T47D (cell line): Measurements from ENCODE around the gene XPO5.
"Not testable (repeated sequence)": the region's sequence is repeated elsewhere in the genome, so short reads cannot be mapped to it uniquely, and the experiment has no call there.

Experiments used
- DNase-seq, 2 experiments: peaks; one replicate each; pipeline versions ENCODE4 v3.0.0 to v3.0.0-alpha.2; 2011 to 2012; ENCODE audit warnings: low read depth in 1 of 2, low spot score in 1 of 2
- JUND ChIP-seq: IDR thresholded peaks from 2 replicates; pipeline ENCODE4 v1.6.1; 2012; ENCODE audit warnings: low read depth
- in situ Hi-C: cut with HindIII; loops from 2 replicates; pipeline ENCODE4 v1.10.0; 2016; ENCODE audit warnings: low sequenced_read_pairs, low pct_unique_long_range_greater_than_20kb

XPO5 gene

GRCh38 chr6:43609402-43609801, 33.6 kb upstream of the XPO5 start:
- in situ Hi-C loops, result no loop called here
- TF ChIP-seq JUND, result no peak
- no peak for DNase-seq

DNA sequence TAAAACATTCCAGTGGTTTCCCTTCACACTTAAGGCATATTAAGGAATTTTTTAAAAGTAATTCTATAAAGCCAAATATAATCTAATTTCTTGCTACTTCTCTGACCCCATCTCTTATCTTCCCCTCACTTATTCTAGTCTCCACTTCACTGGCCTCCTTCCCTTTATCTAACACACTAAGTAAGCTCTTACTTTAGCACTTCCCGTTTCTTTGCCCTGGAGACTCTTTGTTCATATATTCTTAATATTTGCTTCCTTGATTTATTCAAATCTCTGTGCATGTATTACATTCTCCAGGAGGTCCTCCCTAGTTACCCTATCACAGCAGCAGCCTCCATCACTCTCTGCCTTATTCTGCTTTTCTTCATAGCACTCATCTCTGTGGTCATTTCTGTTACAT, 33.0 kb upstream of the XPO5 start:
- in situ Hi-C loops, result no loop called here
- no peak for TF ChIP-seq JUND
- DNase-seq, result no peak

GRCh38 chr6:43608310-43608763, 32.5 kb upstream of the XPO5 start:
- DNase-seq, result peak; percentile 21 to 70
- no peak for TF ChIP-seq JUND
- in situ Hi-C loops, result no loop called here

- no peak for DNase-seq
- in situ Hi-C loops, result no loop called here
- TF ChIP-seq JUND, result no peak
These were observed 30.2 kb upstream of the XPO5 start for GRCh38 chr6:43606019-43606418.

DNA sequence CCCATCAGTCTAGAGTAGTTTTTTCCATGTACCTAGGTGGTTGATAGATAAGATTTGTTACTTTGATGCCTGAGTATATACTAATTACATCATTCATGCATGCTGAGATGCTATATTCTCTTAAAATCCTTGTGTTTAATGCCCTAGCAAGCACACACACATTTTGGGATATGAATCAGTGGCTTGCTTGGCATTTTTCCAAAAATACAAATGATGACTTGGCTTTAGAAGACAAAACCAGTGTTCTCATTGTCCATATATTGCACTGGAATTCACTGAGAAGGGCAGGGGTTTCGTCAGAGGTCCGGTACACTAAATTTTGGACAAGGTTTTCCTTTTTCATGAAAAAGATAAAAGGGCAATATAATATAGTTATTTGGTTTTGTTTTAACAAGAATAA, 28.3 kb upstream of the XPO5 start:
- no peak for DNase-seq
- TF ChIP-seq JUND, result no peak
- in situ Hi-C loops, result no loop called here

GRCh38 chr6:43600595-43600994, 24.8 kb upstream of the XPO5 start:
- in situ Hi-C loops, result no loop called here
- DNase-seq, result no peak
- TF ChIP-seq JUND, result no peak

DNA sequence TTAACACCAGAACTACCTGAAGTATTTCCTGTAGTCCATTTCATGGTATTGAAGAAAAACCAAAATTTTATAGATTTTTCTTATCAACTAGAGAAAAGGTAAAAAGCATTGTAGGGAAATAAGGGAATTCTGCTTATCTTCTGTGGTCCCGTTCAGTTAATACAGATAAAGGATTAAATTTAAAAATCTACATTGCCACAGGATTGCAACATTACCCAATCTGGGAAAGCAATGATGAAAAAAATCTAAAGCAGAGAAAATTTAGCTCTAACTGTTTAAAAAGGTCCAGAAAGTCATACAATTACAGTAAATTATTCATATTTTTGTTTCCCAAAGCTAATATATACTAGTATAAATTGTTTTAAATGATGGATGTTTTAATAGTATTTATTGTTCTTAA, 18.1 kb upstream of the XPO5 start:
- in situ Hi-C loops, result no loop called here
- DNase-seq, result no peak
- no peak for TF ChIP-seq JUND

GRCh38 chr6:43589564-43589963, 13.7 kb upstream of the XPO5 start:
- DNase-seq, in situ Hi-C loops: not testable (repeated sequence)

- DNase-seq, result no peak
- no peak for TF ChIP-seq JUND
- in situ Hi-C loops, result no loop called here
These were observed 12.4 kb upstream of the XPO5 start for GRCh38 chr6:43588194-43588593.

GRCh38 chr6:43584892-43585570, 9.2 kb upstream of the XPO5 start:
- in situ Hi-C loops, result no loop called here
- no peak for DNase-seq
- TF ChIP-seq JUND, result no peak

DNA sequence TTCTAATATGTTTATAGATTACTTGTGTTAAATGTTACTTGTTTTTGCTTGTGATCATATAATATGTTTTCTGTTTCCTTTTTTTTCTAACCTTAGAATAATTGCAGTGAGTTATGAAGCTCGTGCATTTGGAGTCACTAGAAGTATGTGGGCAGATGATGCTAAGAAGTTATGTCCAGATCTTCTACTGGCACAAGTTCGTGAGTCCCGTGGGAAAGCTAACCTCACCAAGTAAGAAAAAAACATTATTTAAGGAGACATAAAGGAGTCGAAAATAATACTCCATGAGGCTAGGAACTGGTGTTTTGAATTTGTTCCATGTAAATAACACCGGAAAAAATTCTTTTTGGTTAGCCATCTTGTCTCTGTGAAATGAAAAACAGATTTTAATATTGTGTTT, 7.1 kb upstream of the XPO5 start:
- DNase-seq, result no peak
- in situ Hi-C loops, result no loop called here
- no peak for TF ChIP-seq JUND

DNA sequence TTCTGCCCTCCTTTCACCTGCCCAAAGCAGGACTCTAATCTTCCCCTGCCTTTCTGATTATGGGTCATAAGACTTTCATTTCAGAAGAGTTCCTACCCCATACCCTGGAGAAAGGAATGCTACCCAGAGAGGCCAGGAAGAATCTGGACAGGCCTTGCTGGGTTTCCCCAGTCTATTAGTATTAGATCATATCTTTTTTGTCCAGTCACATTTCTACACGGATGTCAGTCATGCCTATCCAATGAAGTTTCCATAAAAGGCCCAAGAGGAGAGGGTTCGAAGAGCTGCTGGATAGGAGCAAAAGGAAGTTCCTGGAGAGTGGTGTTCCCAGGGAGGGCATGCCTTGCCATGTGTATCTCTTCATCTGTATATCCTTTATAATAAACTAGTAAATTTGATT, 3.3 kb upstream of the XPO5 start:
- in situ Hi-C loops, result no loop called here
- peak; percentile 13 to 57 for DNase-seq
- TF ChIP-seq JUND, result no peak

DNA sequence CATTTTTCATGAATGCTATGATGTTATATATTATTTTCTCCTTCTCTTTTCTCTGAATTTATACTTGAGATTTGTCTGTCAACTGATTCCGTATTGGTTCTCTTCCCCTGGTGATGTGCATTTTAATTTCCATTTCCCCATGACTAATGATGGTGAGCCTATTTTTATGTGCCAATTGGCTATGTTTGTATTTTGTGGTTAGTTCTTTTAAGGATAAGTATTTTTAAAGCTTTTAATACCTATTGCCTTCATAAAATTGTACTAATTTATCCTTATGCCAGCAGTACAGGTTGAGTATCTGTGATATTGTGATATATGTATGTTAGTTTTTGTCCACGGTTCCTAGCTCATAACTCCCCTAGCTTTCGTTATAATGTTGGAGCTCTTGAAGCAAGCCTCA, 2.9 kb upstream of the XPO5 start:
- in situ Hi-C loops, result no loop called here
- no peak for TF ChIP-seq JUND
- DNase-seq, result peak in 1 of 2 experiments; percentile 16
